ENCODE measurements around the gene ACO1.
"Not testable (repeated sequence)": the region's sequence is repeated elsewhere in the genome, so short reads cannot be mapped to it uniquely, and the experiment has no call there.

ACO1 gene

GRCh38 chr9:32384364-32385151 lies at the start of gene ACO1:
Gene ACO1, plus strand, starts transcription at chr9:32384643. Its CDS starts 20,864 bp downstream, at chr9:32405507.
- DNase-seq (ENCODE audit: low read depth): peak; percentile 77

GRCh38 chr9:32334916-32335895 lies 49.2 kb upstream of the ACO1 start:
- DNase-seq (ENCODE audit: low read depth): no peak

DNA sequence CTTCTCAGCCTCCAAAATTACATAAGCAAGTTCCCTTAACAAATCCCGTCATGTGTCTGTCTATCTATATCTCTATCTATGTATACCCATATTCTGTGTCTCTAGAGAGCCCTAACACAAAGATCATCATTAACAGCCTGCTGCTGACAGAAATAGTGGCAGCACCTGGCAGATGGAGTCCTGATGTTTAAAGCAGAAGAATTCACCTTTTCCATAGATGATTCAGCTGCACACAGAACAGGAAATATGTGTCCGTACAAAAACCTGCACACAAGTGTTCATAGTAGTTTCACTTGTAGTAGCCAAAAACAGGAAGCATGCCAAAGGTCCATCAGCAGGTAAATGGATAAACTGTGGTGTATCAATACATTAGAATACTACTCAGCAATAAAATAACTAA lies 45.0 kb upstream of the ACO1 start:
- no peak for DNase-seq (ENCODE audit: low read depth)

DNA sequence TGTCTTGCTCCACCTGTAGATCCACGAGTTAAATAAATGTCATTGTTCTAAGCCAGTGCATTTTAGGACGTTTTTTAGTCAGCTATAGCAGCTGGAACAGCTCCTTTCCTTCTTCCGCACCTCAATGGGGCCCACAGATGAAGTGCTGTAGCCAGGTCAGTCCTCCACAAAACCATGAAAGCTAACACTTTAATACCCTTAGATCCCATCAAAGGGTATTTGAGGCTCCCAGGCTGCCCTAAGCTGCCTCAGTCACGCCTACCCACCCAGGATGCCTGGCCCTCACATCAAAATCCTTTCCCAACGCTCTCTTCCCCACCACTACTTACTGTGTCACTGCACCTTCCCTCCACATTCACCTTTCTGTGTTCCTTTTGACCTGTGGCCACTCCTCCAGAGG lies 44.1 kb upstream of the ACO1 start:
- no peak for DNase-seq (ENCODE audit: low read depth)

DNA sequence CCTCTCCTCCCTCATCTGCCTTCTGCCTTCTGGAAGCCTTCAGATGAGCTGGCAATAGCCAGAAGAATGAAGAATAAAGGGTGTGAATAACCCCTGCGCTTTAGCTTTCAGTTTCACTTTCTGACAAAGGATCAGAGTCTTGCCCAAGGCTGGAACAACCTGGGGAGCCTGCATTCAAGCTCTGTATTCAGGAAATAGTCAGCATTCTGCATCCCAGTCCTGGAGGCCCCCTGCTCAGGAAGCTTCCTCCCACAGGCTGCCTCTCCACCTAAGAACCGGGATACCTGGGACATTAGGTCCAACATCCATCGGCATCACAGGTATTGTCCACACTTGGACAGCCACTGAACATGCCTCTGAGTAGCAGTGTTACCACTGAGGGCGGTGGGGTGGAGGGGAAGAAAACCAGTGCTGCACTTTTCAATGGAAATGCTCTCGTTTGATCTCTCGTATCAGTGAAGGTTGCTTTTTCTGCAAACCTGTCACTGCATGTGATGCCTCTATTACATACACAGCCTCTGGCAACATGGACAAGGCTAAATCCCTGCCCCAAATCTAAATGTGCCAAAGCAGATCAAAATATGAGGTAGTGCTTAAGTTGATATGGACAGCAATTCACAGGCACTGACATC lies 39.8 kb upstream of the ACO1 start:
- DNase-seq (ENCODE audit: low read depth): no peak

DNA sequence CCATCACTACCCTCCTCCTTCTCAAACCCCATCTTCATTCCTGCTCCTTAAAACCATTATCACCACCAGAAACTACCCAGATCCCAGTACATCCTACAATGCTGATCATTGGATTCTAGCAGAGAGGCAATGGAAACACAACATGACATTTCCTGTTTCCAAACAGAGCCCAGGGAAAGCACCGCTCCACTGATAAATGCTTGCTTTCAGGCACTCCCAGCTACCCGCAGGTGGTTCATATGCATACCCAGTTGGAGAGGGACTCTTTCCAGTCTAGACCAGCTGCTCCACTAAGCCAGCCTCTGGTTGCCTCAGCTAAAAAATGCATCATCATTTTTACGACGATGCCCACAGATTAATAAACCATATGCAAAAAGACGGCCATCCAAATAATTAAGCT lies 39.2 kb upstream of the ACO1 start:
- no peak for DNase-seq (ENCODE audit: low read depth)

- no peak for DNase-seq (ENCODE audit: low read depth)
Measured at GRCh38 chr9:32347571-32347970, 36.9 kb upstream of the ACO1 start.

DNA sequence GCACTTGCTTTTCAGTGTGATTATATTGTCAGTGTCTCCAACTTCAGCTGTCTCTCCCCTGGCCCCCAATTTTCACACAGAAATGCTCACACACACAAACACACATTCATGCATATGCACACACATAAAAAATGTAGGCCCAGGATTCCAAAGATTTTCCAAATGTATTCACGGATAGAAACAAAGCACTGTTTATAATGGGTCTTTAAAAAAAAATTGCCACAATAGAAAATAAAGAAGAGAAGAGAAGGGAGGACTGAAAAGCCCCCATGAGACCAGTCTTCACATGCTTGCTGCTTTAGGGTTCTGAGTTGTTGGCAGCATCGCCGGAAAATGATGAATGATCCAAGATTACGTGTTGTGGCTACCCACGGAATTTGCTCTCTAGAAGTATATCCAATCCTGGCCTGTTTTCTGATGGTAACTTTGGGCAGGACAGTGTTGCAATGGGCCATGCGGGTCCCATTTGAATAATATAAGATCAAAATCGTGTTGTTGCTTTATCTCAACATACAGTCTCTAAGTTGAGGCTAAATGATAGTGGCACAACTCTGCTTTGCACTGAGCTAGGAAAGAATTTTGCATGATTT lies 36.2 kb upstream of the ACO1 start:
- no peak for DNase-seq (ENCODE audit: low read depth)

GRCh38 chr9:32349013-32349412 lies 35.4 kb upstream of the ACO1 start:
- no peak for DNase-seq (ENCODE audit: low read depth)

DNA sequence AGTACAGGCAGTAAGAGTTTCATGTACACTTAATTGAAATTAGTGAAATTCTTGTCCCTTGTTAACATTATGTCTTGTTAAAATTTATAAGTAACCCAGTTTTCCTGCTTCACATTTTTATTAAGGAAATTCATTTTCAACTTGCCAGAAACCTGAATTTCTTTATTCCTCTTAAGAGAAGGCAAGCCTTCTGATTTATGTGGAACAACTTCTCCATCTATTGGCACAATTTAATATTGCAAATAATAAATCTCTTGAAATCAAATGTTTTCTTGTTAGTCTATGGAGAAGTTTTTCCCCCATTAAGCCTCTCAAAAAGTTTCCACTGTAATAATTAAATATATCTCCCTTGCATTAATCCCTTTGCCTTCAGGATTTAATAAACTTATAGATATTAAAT lies 33.8 kb upstream of the ACO1 start:
- DNase-seq (ENCODE audit: low read depth): no peak

DNA sequence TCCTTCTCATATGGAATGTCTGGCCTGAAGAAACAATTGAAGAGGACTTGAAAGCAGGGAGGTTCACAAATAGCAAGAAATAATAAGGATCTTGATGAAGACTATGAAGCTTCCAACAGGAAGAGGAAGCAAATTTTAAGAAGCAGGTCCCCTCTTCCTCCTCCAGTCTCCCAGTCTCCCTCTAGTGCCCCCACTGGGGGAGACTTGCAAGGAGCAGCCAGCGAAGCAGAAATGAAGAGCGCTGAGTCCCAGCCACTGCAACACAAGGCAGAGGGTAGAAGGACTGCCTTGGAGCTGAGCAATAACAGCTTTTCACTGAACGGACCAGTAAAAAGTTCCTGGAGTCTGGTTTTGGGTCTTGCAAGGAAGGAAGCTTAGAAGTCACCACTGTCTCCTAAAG lies 32.6 kb upstream of the ACO1 start:
- no peak for DNase-seq (ENCODE audit: low read depth)

DNA sequence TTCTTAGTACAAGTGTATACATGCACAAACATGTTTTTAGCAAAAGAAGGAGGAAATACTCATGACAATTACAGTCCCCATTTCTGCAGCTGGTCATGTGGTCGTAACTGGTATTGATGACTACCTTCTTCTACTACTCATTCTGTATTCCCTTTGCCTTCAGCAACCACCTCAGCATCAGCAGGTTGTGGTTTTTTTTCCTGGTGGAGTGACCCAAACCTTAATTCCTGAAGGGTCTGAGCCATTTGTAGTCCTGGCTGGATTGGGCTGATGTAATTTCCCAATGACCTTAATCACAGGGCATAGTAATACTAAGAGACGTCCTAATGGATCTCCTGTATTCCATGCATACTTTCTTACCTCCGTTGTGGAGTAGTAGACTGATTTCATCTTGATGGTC lies 31.0 kb upstream of the ACO1 start:
- not testable (repeated sequence) for DNase-seq (ENCODE audit: low read depth)

DNA sequence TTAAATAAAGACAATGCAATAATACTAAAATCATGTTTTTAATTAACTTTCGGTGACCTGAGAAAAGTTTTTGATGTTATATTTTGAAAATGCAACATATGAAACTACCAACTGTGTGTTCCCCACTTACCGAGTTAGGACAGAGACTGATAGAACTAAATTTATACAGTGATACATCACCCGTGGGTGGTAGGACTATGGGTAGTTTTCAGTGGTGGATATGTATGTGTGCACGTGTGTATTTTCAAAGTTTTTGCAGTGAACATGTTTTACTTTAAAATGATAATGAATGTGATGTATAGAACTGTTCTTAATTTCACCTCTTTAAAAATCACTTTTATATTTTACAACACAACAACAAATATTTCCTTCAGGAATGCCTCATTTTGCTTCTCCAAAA lies 25.0 kb upstream of the ACO1 start:
- no peak for DNase-seq (ENCODE audit: low read depth)

GRCh38 chr9:32360983-32361673 lies 23.3 kb upstream of the ACO1 start:
- DNase-seq (ENCODE audit: low read depth): no peak

DNA sequence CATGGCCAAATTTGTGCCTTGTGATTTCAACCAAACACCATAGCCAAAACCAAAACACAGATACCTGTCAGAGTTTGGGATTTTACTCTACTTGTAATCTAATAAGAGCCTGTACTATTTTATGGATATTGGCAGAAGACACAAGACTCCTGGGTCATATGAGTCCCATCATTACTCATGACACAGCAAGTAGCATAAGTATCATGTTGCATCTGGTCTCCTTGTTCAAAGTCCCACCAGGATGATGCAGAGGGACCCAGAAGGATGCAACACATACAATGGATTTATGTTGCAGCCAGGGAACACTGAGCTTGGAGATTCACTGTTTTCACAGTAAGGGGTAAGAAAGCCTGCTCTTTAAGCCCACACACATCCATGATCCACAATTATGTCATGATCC lies 13.2 kb upstream of the ACO1 start:
- no peak for DNase-seq (ENCODE audit: low read depth)

DNA sequence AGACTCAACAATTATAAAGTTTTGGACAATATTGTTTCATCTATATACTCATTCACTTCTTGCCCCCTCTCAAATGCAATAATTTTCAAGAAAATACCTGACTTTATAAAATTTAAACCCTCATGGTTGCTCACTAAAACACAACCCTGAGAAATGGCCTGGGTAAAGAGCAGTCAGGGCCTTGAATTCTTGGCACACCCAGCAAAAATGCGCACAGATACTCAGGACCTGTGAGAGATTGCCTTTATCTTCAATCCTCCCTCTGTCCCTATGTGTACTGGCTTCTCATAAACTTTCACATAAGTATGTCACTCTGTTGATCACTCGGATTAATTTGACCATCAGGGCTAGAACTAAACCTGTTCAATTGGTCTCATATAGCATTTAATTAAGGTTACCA lies 12.8 kb upstream of the ACO1 start:
- DNase-seq (ENCODE audit: low read depth): no peak

DNA sequence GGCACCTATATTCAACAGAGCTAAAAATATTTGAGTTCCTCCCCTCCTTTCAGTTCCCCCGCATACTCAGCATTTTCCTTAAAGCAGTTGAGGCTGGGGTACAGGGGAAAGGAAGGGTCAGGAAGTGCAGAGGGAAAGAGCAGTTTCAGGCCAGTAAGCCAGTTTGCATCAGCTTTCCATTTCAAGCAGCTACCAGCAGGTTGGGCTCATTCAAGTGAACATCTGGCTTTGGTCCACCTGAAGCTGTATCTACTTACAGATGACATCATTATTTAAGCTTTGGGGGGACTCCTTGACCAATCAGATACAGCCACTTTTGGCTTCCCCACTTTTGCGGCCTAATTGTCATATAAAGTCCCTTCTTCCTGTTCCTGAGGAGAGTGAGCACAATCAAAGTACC lies 8.2 kb upstream of the ACO1 start:
- DNase-seq (ENCODE audit: low read depth): no peak

DNA sequence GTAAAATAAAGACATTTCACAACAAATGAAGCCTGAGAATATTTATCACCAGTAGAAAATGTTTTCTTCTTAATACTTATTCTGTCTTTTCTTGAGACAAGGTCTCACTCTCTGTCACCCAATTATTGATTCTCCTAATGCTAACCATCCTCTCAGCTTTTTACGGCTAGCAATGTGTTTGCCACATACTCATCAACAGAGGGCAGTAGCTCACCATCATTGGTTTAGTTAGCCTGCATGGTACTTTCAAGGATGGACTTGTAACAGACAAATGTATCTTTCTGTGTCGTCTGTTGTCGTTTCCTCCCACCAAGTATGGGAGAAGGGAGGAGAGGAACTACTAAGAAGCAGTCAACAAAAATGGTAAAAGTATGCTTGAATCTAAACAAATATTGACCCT lies 5.9 kb upstream of the ACO1 start:
- peak; percentile 12 for DNase-seq (ENCODE audit: low read depth)

- peak; percentile 14 for DNase-seq (ENCODE audit: low read depth)
Measured at GRCh38 chr9:32378993-32379729, 5.3 kb upstream of the ACO1 start.

DNA sequence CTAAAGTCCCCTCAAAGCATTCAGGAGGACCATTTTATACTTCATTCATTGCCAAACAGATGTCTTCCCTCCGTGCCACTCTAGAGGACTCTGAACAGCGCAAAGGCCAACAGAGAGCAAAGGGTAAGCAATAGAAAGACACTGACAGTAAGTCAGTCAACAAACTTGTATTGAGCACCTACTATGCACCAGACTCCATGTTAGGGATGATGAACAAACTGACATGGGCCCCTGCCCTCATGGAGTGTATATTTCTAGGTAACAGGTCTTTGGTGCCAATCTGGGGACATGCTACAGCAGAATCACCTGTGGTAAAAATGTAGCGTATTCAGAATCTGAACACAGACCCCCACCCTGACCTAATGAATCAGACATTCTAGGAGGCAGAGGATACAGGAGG lies 3.5 kb upstream of the ACO1 start:
- DNase-seq (ENCODE audit: low read depth): no peak

Data from T-helper 22 cell (primary cell).